ENCODE results near the gene CACNA1C.

The CACNA1C gene

GRCh38 chr12:2052826-2053678 is at the start of gene CACNA1C:
TSS of gene CACNA1C (plus strand) at chr12:2052987. CDS start at chr12:2053563, 576 bp downstream.
- DNase-seq: peak; percentile 29

- no peak for DNase-seq
These were observed 49.1 kb upstream of the CACNA1C start for GRCh38 chr12:2003676-2004112.

GRCh38 chr12:2004113-2004929 is 48.5 kb upstream of the CACNA1C start, which contains the start of gene DCP1B:
TSS of gene DCP1B (minus strand) at chr12:2004457. CDS start at chr12:2004431, 26 bp downstream.
- peak; percentile 74 for DNase-seq

DNA sequence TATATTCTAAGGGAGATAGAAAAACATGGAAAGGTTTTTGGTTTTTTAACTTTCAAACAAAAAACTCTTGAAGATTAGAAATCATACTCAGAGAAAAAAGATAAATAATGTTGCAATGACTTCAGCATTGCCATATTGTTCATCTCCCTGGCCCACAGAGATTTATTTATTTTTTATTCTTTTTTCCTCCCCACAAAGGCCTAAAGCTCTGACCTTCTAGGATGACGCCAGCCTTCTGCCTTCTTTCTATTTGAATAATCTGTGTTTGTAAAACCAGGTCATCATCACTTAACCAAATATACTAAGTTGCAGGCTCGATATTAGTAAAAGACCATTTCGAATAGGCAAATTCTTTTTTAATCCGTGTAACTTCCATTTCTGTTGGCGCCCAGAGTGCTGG is 44.1 kb upstream of the CACNA1C start:
- no peak for DNase-seq

DNA sequence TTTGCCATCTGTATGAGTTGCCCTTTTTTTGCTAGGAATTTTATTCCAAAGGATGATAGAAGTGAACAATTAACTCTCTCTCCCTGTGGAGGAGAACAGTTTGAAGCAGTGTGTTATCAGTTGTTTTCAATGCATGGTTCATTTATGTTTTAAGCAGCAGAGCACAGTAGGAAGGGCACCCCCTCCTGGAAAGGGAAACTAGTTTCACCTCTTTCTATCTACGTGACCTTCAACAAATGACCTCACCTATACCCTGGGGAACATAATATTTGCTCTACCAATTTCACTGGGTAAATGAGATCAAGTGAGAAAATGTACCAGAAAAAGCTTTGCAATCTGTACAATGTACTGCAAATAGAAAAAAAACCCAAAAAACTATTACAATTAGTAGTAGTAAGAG is 43.2 kb upstream of the CACNA1C start:
- no peak for DNase-seq

GRCh38 chr12:2011643-2012607 is 40.9 kb upstream of the CACNA1C start:
- no peak for DNase-seq

- DNase-seq: no peak
These were observed 39.7 kb upstream of the CACNA1C start for GRCh38 chr12:2013086-2013485.

DNA sequence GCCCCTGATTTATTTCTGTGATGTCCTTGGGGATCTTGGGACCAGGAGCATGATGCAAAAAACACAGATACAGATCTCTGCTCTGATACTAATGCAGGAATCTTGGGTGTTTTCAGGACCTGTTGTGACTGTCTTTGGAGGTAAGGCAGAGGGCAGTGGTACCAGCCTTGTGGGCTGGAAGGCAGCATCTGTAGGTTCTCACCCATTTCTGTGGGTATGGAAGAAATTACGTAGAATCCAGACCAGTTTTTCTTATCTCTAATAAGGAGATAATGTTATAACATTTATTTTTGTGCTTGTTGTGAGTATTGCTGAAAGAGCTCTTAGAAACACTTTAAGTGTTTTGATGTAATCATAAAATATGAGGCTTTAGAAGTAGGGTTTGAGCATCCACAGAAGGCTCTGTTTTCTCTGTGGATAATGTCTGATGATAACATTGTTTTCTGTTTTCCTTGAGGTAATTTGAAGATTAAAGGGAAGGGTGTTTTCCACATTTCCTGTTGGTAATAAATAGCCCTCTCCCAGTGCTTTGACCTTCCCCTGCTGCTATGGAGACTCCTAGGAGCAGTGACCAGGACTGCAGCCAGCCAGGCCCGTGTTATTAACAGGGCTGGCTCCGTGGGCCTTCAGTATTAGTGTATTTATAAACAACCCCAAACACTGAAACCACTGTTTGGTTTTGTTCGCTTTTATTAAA is 39.1 kb upstream of the CACNA1C start:
- DNase-seq: no peak

GRCh38 chr12:2014231-2014630 is 38.6 kb upstream of the CACNA1C start:
- no peak for DNase-seq

GRCh38 chr12:2016862-2017545 is 35.8 kb upstream of the CACNA1C start:
- DNase-seq: no peak

DNA sequence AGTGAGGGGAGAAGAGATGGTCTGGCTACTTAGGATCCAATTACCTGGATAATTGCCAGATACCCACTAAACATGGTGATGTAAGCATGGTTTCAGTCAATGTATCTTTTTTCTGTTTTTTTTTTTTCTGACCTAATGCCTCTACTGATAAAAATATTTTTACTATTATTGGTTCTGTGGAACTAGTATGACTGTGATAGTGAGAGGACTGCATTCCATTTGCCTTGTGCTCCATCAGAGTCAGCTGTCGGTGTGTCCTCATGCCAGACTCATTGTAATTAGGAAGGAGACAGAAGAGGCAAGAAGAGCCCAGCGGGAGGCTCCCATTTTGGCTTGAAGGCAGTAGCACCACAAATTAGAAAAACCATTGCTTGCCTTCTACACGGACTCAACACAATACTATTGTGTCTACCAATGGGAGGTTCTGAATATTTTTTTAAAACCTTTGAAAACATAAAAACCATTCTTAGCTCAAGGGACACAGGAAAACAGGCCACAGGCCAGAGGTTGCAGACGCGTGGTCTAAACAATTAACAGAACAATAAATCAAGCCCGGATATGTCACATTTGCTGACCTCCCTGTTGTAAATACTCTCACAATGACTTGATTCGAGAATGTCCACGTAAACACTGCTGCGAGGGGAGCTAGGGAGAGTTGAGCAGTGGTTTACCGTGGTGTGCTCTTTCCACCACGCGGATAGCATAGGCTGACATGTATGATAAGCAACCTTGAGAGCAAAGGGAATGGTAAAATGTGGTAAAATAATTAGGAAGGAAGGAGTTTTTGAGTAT is 35.0 kb upstream of the CACNA1C start:
- DNase-seq: peak; percentile 62

DNA sequence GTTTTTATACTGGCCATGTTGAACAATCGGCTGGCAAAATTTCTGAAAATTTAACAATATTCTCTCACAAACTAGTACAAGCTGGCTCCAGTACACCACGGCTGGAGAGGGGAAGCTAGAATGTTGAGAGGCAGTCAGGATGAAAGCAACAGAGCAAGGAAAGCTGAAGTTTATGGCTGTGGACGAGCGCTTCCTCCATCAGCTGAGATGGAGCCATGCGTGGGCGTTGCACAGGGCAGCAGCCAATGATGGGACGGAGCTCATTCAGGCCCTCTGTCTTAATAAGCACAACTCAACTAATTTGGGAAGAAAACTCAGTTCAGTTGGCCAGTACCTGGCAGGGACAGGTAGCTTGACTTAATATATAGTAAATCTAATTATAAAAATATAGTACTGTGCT is 34.4 kb upstream of the CACNA1C start:
- DNase-seq: no peak

GRCh38 chr12:2019126-2019525 is 33.7 kb upstream of the CACNA1C start:
- no peak for DNase-seq

GRCh38 chr12:2020511-2020910 is 32.3 kb upstream of the CACNA1C start:
- DNase-seq: no peak

GRCh38 chr12:2023365-2023764 is 29.4 kb upstream of the CACNA1C start:
- no peak for DNase-seq

GRCh38 chr12:2027351-2027750 is 25.4 kb upstream of the CACNA1C start:
- DNase-seq: no peak

GRCh38 chr12:2029851-2030250 is 22.9 kb upstream of the CACNA1C start:
- no peak for DNase-seq

DNA sequence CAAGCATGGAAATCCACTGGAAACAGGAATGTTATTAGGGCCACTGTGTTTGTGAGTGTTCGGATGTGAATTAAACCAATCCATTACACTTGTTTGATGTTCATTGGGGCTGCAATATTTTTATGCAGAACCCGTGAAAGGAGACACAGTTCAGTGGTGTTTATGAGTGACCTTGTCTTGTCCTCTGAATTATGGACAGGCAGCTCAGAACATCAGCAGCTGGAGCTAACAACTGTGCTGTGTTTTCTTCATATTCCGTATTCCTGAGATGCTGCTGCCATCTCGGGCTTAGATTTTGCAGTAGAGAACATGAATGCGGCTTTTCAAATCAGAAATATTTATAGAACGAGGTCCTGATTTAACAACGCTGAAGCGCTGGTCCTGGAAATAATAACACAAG is 20.3 kb upstream of the CACNA1C start:
- no peak for DNase-seq

DNA sequence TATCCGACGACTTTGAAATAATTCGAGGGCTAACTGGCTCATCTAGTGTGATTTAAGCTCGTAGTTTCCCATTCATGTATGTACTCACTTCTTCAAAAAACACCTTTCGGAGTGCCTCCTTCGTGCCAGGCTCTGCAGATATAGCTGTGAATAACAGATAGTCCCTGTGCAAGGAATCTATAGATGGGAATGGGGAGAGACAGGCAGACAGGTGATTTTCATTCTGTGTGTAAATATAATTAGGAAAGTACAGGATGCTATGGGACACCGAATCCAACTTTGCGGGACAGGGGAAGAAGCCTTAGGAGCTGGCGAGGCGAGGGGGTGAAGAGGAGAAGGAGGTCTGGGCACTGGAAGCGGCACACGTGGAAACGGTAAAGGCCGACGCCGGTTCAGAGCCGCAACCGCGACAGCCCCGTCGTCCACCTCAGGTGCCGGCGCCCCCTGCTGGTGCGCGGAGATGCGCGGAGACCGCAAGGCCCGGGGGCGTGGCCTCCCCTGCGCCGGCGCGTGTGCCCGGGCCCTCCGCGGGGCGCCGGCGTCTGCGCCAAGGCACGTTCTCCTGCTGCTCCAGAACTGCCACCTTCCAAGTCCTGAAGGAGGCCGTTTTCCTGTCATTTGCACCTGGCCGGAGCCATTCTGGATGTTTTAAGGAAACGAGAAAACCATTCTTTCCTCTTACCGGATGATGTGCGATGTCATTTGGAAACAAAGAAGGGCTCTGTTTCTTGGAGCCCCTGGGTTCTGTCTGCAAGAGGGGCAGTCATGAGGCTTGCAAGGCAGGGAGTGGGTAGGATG is 18.0 kb upstream of the CACNA1C start:
- DNase-seq: peak; percentile 60
